Raji (cell line): ENCODE results near the gene IL17F.

ENCODE experiments used
- POLR2A ChIP-seq: IDR thresholded peaks from 2 replicates; pipeline ENCODE4 v1.6.1; 2011; ENCODE audit warnings: low read depth, low read length, control low read depth; ENCODE audit not compliant: insufficient read depth

The IL17F gene

GRCh38 chr6:52244400-52244799 is at the start of gene IL17F:
Gene IL17F, minus strand, starts transcription at chr6:52244500. Its CDS starts 71 bp downstream, at chr6:52244429.
- TF ChIP-seq POLR2A: no peak

DNA sequence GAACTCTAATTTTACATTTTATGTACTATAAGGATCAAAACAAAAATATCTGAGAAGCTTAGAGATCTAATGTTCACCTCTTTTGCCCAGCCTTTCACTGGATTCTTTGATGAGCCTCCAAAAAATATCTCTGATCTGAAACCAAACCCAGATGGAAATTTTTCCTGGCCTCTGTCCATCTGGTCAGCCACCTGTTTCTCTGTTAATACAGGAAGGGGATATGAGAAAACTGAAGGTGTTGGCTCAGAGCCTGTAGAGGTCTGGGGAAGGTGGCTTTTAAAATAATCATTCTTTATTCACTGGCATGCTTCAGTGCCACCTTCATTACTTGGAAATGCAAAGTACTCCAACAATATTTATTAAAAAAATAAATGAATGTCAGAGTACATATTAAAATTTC is 48.8 kb upstream of the IL17F start:
- TF ChIP-seq POLR2A: no peak

GRCh38 chr6:52288841-52289240 is 44.5 kb upstream of the IL17F start:
- no peak for TF ChIP-seq POLR2A

GRCh38 chr6:52288216-52288615 is 43.9 kb upstream of the IL17F start:
- TF ChIP-seq POLR2A: no peak

DNA sequence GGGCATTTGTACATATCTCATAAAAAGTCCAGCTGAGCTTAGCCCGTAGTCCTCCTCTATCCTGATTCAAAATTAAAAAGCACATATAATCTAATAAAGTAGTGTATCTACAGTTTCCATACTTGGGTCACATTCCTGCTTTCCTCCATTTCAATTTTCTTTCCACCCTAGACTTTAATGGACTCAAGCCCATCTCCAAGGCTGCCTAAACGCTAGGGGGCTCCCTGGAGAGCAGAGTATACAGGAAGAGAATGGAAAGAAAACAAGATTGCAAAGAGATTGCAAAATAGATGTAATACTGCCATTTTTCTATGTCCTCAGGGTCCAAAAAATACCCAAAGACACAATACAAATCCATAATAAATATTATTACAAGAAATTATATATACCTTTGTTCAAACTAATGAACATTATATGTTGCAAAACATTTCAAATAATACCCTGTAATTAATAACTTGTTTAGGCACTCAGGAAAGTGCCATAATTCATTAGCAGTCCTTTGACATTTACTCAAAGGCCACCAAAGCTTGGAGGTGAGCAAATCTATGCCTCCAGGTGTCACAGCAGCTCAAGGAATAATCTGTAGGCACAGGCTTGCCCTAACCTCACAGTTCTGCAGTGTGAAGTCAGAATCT is 42.6 kb upstream of the IL17F start:
- no peak for TF ChIP-seq POLR2A

DNA sequence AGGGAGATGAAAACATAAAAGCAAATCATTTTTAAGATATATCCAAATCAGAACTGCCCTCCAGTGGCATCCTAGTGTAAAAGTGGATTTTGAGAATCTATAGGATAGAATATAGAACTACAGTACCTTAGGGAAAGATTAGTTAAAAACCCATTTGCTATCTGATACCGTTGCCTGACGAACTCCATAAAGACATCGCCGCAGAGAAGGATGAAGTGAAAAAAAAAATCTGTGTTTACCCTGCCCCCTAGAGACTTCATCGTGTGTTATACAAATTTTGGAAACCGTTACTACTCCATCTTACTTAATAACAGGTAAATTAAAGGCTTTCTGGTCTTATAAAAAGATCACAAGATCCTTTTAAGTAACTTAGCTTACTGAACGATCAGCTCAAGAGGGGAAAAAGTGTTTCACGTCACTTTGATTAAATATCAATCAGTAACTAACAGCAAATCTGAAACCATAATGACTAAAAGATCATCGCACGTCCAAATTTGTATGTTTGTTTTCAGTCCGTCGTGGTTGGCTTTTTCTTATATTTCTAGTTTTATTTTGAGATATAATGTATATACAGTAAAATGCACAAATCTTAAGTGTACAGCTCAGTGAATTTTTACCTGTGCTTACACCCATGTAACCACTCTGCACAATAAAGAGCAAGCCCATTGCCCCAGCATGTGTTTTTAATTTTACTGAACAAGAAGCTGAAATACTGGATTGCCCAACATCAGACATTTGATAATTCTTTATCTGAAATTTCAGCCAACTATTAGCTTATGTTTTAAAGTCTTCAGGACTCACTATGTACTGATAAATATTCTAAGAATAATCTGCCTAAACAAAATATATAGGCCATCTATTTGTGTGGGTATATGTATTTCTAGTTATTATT is 41.1 kb upstream of the IL17F start:
- TF ChIP-seq POLR2A: no peak

DNA sequence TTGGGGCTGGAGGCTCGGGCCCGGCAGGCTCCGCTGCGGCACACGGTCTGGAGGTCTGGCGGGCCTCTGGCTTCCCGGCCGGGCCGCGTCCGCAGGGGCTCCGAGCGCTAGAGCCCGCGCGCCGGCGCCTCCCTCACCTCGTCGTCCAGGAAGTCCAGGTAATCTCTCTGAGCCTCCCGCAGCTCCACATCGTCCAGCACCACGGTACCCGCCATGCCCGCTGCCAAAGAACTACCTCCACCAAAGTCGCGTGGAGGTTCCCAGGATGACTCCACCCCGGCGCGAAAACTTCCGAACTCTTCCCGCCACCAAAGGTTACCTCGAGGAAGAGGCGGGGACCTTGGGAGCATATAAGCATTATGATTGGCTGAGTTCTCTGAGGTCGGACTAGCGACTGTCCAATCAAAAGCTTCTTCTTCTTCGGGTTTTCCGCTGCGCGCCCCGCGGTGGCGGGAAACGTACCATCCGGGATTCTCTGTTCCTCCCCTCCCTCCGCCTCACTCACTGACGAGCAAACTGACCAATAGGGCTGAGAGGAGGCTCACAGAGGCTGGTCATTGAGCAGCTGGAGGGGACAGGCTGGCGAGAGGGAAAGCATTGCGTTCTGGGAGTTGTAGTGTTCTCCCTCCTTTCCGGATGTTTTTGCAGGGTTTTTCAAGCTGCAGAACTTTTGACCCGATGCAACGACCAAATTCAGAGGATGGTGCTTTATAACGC is 40.3 kb upstream of the IL17F start, which contains the start of gene MCM3:
TSS of gene MCM3 (minus strand) at position 283 of the 717 bp plus-strand sequence. CDS start at position 215, 68 bp downstream.
- TF ChIP-seq POLR2A: peak; percentile 85

DNA sequence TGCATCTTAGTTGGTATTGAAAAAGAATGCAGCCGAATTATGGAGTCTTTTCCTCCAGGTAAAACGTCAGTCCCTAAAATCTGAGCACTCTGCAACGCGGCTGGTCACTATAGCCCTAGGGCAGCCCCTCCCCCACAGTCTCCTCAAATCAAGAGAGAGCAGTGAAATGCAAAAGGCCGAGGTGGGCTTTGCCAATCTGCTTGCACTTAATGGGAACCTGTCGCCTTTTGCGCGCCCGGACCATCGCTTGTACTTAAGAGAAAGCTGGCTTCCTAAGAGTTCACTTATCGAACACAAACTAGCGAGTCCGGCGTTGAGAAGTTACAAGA is 39.8 kb upstream of the IL17F start:
- no peak for TF ChIP-seq POLR2A

DNA sequence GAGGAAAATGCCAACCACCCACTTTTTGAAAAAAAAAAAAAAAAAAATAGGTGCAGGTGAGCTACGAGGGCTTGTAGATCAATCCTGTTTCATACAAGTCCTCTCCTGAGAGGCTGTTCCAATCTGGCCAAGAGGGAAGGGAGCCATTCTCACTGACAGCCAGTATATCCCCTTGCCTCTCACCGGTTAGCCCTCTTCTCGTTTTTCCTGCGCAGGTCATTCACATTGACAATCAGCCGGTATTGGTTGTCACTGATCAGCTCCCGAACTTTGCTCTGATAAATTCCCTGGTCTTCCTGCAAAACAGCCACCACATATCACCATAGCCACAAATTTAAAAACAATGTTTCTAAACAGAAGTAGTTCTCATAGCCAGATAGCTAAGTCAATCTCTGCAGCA is 38.8 kb upstream of the IL17F start:
- TF ChIP-seq POLR2A: no peak

DNA sequence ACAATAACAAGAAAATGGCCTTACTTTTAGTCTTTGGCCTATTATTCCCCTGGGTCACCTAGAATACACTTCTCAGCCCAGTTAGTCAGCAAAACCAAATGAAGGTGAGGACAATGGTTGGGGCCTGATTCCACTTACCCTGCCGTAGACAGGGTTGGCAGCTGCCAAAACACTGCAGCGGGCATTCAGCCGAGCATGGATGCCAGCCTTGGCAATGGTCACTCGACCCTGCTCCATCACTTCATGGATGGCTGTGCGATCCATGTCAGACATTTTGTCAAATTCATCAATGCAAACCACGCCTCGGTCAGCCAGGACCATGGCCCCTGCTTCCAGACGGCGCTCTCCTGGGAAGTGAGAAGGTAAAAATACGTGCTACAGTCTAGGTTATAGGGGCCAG is 31.8 kb upstream of the IL17F start:
- TF ChIP-seq POLR2A: no peak

DNA sequence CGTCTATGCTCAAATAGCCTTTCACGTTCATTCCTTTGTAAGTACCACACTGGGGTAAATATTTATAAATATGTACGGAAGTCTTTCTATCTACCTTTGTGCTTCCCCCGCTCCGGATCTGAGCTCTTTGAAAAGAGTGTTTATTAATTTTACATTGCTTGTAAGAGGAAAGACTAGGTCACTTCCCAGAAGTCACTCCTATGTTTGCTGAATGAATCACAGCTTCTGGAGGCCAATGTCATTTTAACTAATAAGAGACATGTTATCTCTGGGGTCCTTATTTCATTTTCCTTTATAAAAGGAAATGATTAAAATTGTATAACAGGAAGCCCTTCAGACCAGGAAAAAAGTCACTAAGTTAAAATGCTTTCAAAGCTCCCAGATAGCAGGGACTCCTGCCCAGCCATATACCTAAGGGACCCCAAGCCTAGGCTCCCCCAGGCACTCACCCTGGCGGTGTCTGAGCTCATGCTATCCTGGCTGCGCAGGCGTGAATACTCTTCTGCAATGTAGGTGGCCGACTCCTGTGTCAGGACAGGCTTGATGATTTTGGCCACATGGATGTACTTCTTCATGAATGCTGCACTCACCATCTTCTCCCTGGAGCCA is 27.7 kb upstream of the IL17F start:
- TF ChIP-seq POLR2A: no peak

GRCh38 chr6:52263709-52264540 is 19.6 kb upstream of the IL17F start:
- TF ChIP-seq POLR2A: no peak

DNA sequence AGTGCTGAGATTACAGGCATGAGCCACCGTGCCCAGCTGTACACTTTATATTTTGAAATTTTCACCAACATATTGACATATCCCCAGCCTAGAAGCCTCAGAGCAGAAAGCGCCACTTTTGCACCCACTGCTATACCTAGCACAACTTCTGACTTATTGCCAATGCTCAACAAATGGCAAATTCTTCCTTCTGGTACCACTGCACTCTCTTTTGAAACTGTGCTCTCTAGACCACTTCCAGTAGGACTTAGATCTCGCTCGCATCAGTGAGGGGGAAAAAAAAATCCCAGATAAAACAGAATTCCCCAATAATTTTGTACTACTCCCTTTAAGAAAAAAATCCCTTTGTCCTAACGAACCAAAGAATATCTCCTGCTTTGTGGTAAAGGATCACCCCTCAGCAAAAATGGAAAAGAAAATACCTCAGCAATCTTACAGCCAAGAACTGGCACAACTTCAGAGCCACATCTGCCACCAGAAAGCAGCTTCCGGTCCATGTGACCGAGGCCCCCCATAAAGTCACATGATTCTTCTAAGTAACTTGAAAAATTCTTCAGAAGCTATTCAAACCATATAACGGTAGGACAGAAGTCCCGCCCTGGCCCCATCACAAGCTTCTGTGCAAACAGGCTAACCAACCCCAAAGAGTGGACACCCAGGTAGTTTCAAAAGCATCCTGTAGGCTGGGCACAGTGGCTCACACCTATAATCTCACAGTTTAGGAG is 18.5 kb upstream of the IL17F start:
- TF ChIP-seq POLR2A: no peak

- no peak for TF ChIP-seq POLR2A
Observed at GRCh38 chr6:52261229-52261628, 16.9 kb upstream of the IL17F start.
